GM20431 (cell line): Measurements from ENCODE around the gene FEZ2.

Experiments used
- in situ Hi-C: fragments of 300-500 bp; cut with MseI, MboI; formaldehyde crosslinking; loops from one replicate; pipeline ENCODE4 v1.15.0; 2020; ENCODE audit warnings: low sequenced_read_pairs; ENCODE audit not compliant: unreplicated experiment

FEZ2 gene

GRCh38 chr2:36536776-36537175 is 61.2 kb downstream of the FEZ2 start:
- in situ Hi-C loops = no loop called here

GRCh38 chr2:36535099-36535498 is 62.9 kb downstream of the FEZ2 start:
- in situ Hi-C loops = no loop called here

- in situ Hi-C loops = no loop called here
These were observed 63.6 kb downstream of the FEZ2 start for GRCh38 chr2:36534275-36534799.

GRCh38 chr2:36530983-36531354 is 67.0 kb downstream of the FEZ2 start:
- in situ Hi-C loops = no loop called here

- in situ Hi-C loops = no loop called here
These were observed 67.6 kb downstream of the FEZ2 start for GRCh38 chr2:36530178-36530982.

GRCh38 chr2:36528766-36529392 is 69.1 kb downstream of the FEZ2 start:
- in situ Hi-C loops = no loop called here

- in situ Hi-C loops = no loop called here
These were observed 69.7 kb downstream of the FEZ2 start for GRCh38 chr2:36528274-36528673.

GRCh38 chr2:36526226-36526625 is 71.7 kb downstream of the FEZ2 start:
- in situ Hi-C loops = no loop called here

DNA sequence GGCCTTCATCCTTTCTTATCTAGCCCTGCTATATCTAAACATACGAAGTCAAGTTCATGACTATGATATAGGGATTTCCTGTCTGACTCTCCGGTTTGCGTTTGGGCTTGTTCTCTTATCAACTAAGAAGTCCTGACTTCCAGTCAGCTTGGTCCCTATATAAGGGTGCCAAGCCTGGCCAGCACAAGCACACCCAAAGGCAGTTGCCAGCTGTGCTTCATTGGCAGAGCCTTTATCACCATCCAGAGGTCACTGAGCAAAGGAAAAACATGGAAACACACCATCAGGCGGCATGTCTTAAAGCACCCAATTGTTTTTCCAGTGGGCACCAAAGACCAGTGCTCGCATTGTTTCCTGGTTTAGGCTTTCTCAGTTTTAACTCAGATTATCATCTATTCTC is 72.7 kb downstream of the FEZ2 start:
- in situ Hi-C loops = no loop called here

GRCh38 chr2:36523153-36523552 is 74.8 kb downstream of the FEZ2 start:
- in situ Hi-C loops = no loop called here

DNA sequence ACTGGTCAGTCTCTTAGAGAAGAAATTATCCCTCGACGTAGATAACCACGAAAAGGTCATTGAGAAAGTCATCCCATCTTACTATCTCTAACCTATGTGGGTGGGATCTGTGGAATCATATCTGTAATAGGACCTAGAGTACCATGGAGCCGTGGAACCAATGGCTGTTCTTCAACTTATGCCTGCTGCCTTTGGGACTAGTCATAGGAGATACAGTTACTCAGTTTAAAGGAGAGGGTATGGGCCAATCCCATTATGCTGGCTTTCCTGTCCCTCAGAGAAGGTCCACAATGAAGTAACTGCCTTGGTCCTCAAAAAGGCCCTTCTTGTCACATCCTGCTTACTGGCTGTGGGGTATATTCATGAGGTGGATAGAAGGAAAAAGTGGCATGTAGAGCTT is 77.5 kb downstream of the FEZ2 start:
- in situ Hi-C loops = no loop called here

- in situ Hi-C loops = no loop called here
These were observed 81.7 kb downstream of the FEZ2 start for GRCh38 chr2:36516136-36516870.

GRCh38 chr2:36515538-36515937 is 82.4 kb downstream of the FEZ2 start:
- in situ Hi-C loops = no loop called here

- in situ Hi-C loops = no loop called here
These were observed 84.3 kb downstream of the FEZ2 start for GRCh38 chr2:36513661-36514060.

GRCh38 chr2:36512705-36513104 is 85.3 kb downstream of the FEZ2 start:
- in situ Hi-C loops = no loop called here

GRCh38 chr2:36511858-36512603 is 85.9 kb downstream of the FEZ2 start:
- in situ Hi-C loops = no loop called here

GRCh38 chr2:36509075-36509474 is 88.9 kb downstream of the FEZ2 start:
- in situ Hi-C loops = no loop called here

- in situ Hi-C loops = no loop called here
These were observed 90.6 kb downstream of the FEZ2 start for GRCh38 chr2:36507408-36507812.
